SU-DHL-6 (cell line): ENCODE measurements around the gene PATE4.

Experiments used
- H2AFZ ChIP-seq: fragments of 200-600 bp; sonication (generic); 2 replicates; pipeline ENCODE4 v1.6.1; 2014; ENCODE audit warnings: low read depth, mild to moderate bottlenecking, moderate library complexity, mixed read lengths, antibody characterized with exemption, low read length; ENCODE audit not compliant: severe bottlenecking
- H3F3A ChIP-seq: fragments of 200-600 bp; shearing (Covaris generic); 2 replicates; pipeline ENCODE4 v1.6.0; 2016; ENCODE audit warnings: antibody characterized with exemption, mild to moderate bottlenecking; ENCODE audit not compliant: insufficient read depth
- H3K27ac ChIP-seq: fragments of 200-600 bp; sonication (generic); 2 replicates; pipeline ENCODE4 v1.5.1; 2016; ENCODE audit warnings: low read depth, mild to moderate bottlenecking, low read length, moderate library complexity, mixed read lengths
- H3K27me3 ChIP-seq: fragments of 200-600 bp; sonication (generic), shearing (Covaris generic); 2 replicates; pipeline ENCODE4 v1.6.0; 2014; ENCODE audit warnings: mild to moderate bottlenecking, low read length
- H3K36me3 ChIP-seq: fragments of 200-600 bp; sonication (generic); 2 replicates; pipeline ENCODE4 v1.6.1; 2014; ENCODE audit warnings: mild to moderate bottlenecking, low read length, mixed read lengths
- H3K4me2 ChIP-seq: fragments of 300-600, 200-600 bp; shearing (Covaris generic), sonication (generic); 2 replicates; pipeline ENCODE4 v1.6.0; 2014; ENCODE audit warnings: low read length, low read depth, mild to moderate bottlenecking; ENCODE audit not compliant: poor library complexity, severe bottlenecking
- H3K4me3 ChIP-seq: fragments of 200-600 bp; sonication (generic); 2 replicates; pipeline ENCODE4 v1.5.1; 2014; ENCODE audit warnings: antibody characterized with exemption, low read length, mild to moderate bottlenecking, mixed read lengths; ENCODE audit not compliant: insufficient read depth, poor library complexity, severe bottlenecking
- H3K79me2 ChIP-seq: fragments of 200-600 bp; sonication (generic); 2 replicates; pipeline ENCODE4 v1.6.1; 2014; ENCODE audit warnings: mild to moderate bottlenecking, low read length, moderate library complexity; ENCODE audit not compliant: insufficient read depth
- H3K9ac ChIP-seq: fragments of 200-600 bp; sonication (generic); 2 replicates; pipeline ENCODE4 v1.7.0; 2014; ENCODE audit warnings: mild to moderate bottlenecking, low read length
- H3K9me2 ChIP-seq: fragments of 200-600 bp; sonication (generic); replicated peaks from 2 replicates; pipeline ENCODE4 v1.6.1; 2014; ENCODE audit warnings: low read length; ENCODE audit not compliant: insufficient read depth
- H3K9me3 ChIP-seq: fragments of 200-600 bp; sonication (generic); 2 replicates; pipeline ENCODE4 v1.6.1; 2014; ENCODE audit warnings: low read length, mixed read lengths; ENCODE audit not compliant: insufficient read depth
- H4K20me1 ChIP-seq: fragments of 200-600 bp; sonication (generic); 2 replicates; pipeline ENCODE4 v1.6.1; 2014; ENCODE audit warnings: low read depth, mild to moderate bottlenecking, antibody characterized with exemption, low read length, moderate library complexity, mixed read lengths
- CTCF ChIP-seq: fragments of 200-600 bp; sonication (generic); IDR thresholded peaks from one replicate; pipeline ENCODE4 v1.5.1; 2017; ENCODE audit warnings: antibody characterized with exemption, mild to moderate bottlenecking, low read length, moderate library complexity; ENCODE audit not compliant: insufficient read depth, poor library complexity, severe bottlenecking
- EZH2phosphoT487 ChIP-seq: fragments of 200-600 bp; sonication (generic), shearing (Covaris generic); conservative IDR thresholded peaks from 2 replicates; pipeline ENCODE4 v1.6.1; 2018; ENCODE audit warnings: mild to moderate bottlenecking, antibody characterized with exemption, low read length, moderate library complexity, mixed read lengths

The PATE4 gene

GRCh38 chr11:125797641-125798040 is 35.5 kb upstream of the PATE4 start:
- Histone ChIP-seq H4K20me1 (no peaks in the 10 kb centered on the region), H3K9me3 (no peaks in the 10 kb centered on the region), H3K27ac (no peak overlapping the region), H3K9me2 (no peaks in the 10 kb centered on the region), H3F3A (no peaks in the 10 kb centered on the region), H3K36me3 (no peaks in the 10 kb centered on the region), H3K79me2 (no peaks in the 10 kb centered on the region), H3K4me3 (no peak overlapping the region), H3K27me3 (no peaks in the 10 kb centered on the region), H3K9ac (no peak overlapping the region), H3K4me2 (no peak overlapping the region), H2AFZ (no peak overlapping the region)
- no peak for TF ChIP-seq CTCF
- no peak for TF ChIP-seq EZH2phosphoT487

GRCh38 chr11:125799808-125800207 is 33.3 kb upstream of the PATE4 start:
- no peak overlapping the region for H3K9ac ChIP-seq
- no peaks in the 10 kb centered on the region for H3K9me2 ChIP-seq
- no peaks in the 10 kb centered on the region for H3K9me3 ChIP-seq
- H3K36me3 ChIP-seq, result no peaks in the 10 kb centered on the region
- H2AFZ ChIP-seq, result no peak overlapping the region
- H3K4me2 ChIP-seq, result no peak overlapping the region
- no peak overlapping the region for H3K27ac ChIP-seq
- no peak for TF ChIP-seq EZH2phosphoT487
- no peak for TF ChIP-seq CTCF
- H3K4me3 ChIP-seq, result no peak overlapping the region
- H3K79me2 ChIP-seq, result no peaks in the 10 kb centered on the region
- no peaks in the 10 kb centered on the region for H3K27me3 ChIP-seq
- no peaks in the 10 kb centered on the region for H4K20me1 ChIP-seq
- H3F3A ChIP-seq, result no peaks in the 10 kb centered on the region

- no peaks in the 10 kb centered on the region for H3F3A ChIP-seq
- H3K27me3 ChIP-seq, result no peaks in the 10 kb centered on the region
- no peaks in the 10 kb centered on the region for H4K20me1 ChIP-seq
- no peaks in the 10 kb centered on the region for H3K79me2 ChIP-seq
- H3K36me3 ChIP-seq, result no peaks in the 10 kb centered on the region
- no peak overlapping the region for H3K4me3 ChIP-seq
- H3K27ac ChIP-seq, result no peak overlapping the region
- H3K9ac ChIP-seq, result no peak overlapping the region
- no peak overlapping the region for H2AFZ ChIP-seq
- no peak overlapping the region for H3K4me2 ChIP-seq
- H3K9me3 ChIP-seq, result no peaks in the 10 kb centered on the region
- TF ChIP-seq CTCF, result no peak
- TF ChIP-seq EZH2phosphoT487, result no peak
- no peaks in the 10 kb centered on the region for H3K9me2 ChIP-seq
These were observed 30.7 kb upstream of the PATE4 start for GRCh38 chr11:125802387-125802786.
